Stomach smooth muscle (tissue), 2 donors: ENCODE results near the gene SCARF1.

Experiments used
- H3K27ac ChIP-seq: one replicate; pipeline ENCODE4 v1.7.0; 2013; ENCODE audit warnings: mild to moderate bottlenecking, low read length, inconsistent platforms
- H3K27me3 ChIP-seq, 2 donors: one replicate each; pipeline ENCODE4 v1.7.0; 2013; ENCODE audit warnings: low read length in 2 of 2; ENCODE audit not compliant: insufficient read depth in 2 of 2, control insufficient read depth in 1 of 2
- H3K36me3 ChIP-seq, 2 donors: one replicate each; pipeline ENCODE4 v1.7.0; 2013; ENCODE audit warnings: low read length in 2 of 2; ENCODE audit not compliant: control insufficient read depth in 2 of 2, insufficient read depth in 2 of 2
- H3K4me1 ChIP-seq: one replicate; pipeline ENCODE4 v1.7.0; 2013; ENCODE audit warnings: low read length; ENCODE audit not compliant: control insufficient read depth, insufficient read depth
- H3K4me3 ChIP-seq, 2 donors: one replicate each; pipeline ENCODE4 v1.7.0; 2013; ENCODE audit warnings: low read length in 2 of 2
- H3K9ac ChIP-seq, 2 donors: one replicate each; pipeline ENCODE4 v1.7.0; 2013; ENCODE audit warnings: low read length in 2 of 2, mild to moderate bottlenecking in 1 of 2
- H3K9me3 ChIP-seq, 2 donors: one replicate each; pipeline ENCODE4 v1.7.0; 2013; ENCODE audit warnings: low read length in 2 of 2; ENCODE audit not compliant: control insufficient read depth in 2 of 2
- donor health status: healthy.
- donor health status: Pancreatic carcinoma.

Gene SCARF1

DNA sequence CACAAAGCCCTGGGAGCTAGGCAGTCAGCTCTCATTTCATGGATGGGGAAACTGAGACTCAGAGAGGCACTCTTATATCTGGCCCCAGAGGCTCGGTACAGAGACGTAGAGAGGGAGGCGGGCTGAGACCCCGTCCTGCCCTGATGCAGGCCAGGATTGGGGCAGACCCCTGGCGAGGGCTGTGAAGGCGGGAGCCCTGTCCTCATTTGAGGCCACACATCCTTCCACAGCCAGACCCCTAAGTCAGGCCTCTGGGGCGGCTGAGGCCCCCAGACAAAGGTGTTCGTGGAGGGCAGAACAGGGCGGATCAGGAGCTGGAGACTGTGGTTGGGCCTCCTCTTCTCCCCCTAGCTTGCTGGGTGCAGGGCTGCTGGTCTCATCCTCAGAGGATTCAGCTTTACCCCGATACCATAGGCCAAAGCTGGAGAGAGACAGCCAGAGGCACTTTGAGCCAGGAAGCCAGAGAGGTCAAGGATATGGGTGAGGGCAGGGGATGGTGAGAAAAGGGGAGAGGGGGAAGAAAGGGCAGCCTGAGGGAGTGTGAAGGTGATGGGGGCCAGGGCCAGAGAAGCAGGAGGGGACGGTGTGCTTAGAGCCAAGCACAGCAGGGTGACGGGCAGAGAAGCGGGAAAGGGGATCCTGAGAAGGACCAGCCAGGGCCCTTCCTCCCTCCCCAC, 805 bp upstream of the SCARF1 start:
- H3K36me3 ChIP-seq, result peaks cover 6 to 10% of the 10 kb centered on the region in 2 donors
- H3K27me3 ChIP-seq, result no peaks in the 10 kb centered on the region
- H3K9me3 ChIP-seq, result no peaks in the 10 kb centered on the region
- H3K4me1 ChIP-seq, result peaks cover 45% of the 10 kb centered on the region
- peak overlapping the region in 1 of 2 donors; percentile 22 for H3K4me3 ChIP-seq
- no peak overlapping the region for H3K9ac ChIP-seq
- H3K27ac ChIP-seq, result peak overlapping the region; percentile 18

GRCh38 chr17:1644493-1645206, 882 bp downstream of the SCARF1 start:
- H3K9ac ChIP-seq, result no peak overlapping the region
- no peaks in the 10 kb centered on the region for H3K9me3 ChIP-seq
- H3K4me1 ChIP-seq, result peaks cover 30% of the 10 kb centered on the region
- H3K27ac ChIP-seq, result peak overlapping the region; percentile 11
- no peaks in the 10 kb centered on the region for H3K27me3 ChIP-seq
- H3K4me3 ChIP-seq, result peak overlapping the region in 1 of 2 donors; percentile 70
- peaks cover 0 to 2% of the 10 kb centered on the region in 2 donors for H3K36me3 ChIP-seq

GRCh38 chr17:1643999-1644492, 1.5 kb downstream of the SCARF1 start:
- Histone ChIP-seq H3K9me3 (no peaks in the 10 kb centered on the region), H3K9ac (no peak overlapping the region), H3K27ac (no peak overlapping the region), H3K4me3 (peak overlapping the region; percentile 30 to 70), H3K27me3 (no peaks in the 10 kb centered on the region), H3K36me3 (peaks cover 0 to 2% of the 10 kb centered on the region in 2 donors), H3K4me1 (peaks cover 28% of the 10 kb centered on the region)

DNA sequence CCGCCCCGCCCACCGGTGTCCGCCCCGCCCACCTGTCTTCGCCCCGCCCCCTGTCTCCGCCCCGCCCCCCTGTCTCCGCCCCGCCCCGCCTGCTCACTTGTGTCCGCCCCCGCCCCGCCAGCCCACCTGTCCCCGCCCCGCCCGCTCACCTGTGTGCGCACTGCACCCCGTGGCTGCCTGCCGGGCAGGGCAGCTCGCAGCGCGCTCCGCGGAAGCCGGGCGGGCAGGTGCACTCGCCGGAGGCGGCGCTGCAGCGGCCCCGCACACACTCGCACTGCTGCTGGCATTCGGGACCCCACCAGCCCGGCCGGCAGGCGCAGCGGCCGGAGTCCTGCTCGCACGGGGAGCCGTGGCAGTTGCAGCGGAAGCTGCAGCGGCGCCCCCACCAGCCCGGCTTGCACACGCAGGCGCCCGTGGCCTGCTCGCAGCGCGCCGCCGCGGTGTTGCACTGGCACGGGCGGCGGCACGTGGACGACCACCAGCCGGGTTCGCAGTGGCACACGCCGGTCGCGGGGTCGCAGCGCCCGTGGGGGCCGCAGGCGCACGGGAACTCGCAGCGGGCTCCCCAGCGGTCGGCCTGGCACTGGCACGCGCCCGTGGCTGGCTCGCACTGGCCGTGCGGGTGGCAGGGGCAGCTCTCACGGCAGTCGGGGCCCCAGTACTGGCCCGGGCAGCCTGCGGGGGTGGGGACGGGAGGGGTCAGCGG, 2.1 kb downstream of the SCARF1 start:
- peak overlapping the region; percentile 30 to 70 for H3K4me3 ChIP-seq
- H3K9me3 ChIP-seq, result no peaks in the 10 kb centered on the region
- H3K27ac ChIP-seq, result no peak overlapping the region
- peaks cover 25% of the 10 kb centered on the region for H3K4me1 ChIP-seq
- peaks cover 0 to 2% of the 10 kb centered on the region in 2 donors for H3K36me3 ChIP-seq
- H3K9ac ChIP-seq, result no peak overlapping the region
- no peaks in the 10 kb centered on the region for H3K27me3 ChIP-seq

DNA sequence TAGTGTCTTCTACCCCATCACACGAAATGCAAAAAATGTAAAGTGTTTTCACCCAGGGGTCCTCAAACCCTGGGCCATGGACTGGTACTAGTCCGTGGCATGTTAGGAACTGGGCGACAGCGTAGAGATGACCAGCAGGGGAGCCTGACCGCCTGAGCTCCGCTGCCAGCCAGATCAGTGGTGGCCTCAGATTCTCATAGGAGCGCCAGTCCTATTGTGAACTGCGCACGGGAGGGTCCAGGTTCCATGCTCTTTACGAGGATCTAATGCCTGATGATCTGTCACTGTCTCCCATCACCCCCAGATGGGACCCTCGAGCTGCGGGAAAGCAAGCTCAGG, 4.5 kb downstream of the SCARF1 start:
- no peak overlapping the region for H3K9ac ChIP-seq
- no peak overlapping the region for H3K27ac ChIP-seq
- H3K4me1 ChIP-seq, result peaks cover 9% of the 10 kb centered on the region

DNA sequence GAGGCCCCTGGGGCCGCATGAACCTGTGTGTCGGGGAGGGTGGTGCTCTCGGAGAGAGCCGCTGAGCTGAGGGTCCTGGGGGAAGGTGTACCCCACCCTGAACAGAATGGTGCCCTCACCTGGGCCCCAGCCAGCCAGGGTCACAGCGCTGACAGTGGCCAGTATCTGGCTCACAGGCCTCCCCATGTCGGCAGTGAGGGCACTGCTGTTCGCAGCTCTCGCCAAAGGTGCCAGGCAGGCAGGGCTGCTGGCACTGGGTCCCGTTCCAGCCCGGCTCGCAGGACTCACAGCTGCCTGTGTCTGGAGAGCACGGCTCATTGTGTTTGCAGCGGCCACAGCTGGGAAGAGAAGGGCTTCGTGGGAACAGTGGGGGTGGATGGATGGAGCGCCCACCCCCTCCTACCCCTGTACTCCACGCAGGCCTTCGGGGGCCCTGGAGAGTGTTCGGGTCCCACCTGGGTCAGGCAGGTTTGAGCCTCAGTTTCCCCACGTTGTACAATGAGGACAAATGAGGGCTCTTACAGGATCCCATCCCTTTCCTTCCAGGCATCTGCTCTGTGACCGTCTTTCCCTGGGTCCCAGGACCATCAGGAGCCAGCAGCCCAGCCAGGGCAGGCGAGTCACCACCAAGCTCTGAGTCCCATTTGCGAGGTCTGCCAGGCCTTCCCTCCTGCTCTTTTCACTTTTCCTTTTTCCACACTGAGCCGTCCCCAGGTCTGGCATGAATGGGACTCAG, 5.0 kb downstream of the SCARF1 start:
- Histone ChIP-seq H3K27me3 (no peaks in the 10 kb centered on the region), H3K4me1 (peaks cover 9% of the 10 kb centered on the region), H3K27ac (no peak overlapping the region), H3K36me3 (peaks cover 0 to 3% of the 10 kb centered on the region in 2 donors), H3K9me3 (no peaks in the 10 kb centered on the region), H3K4me3 (no peak overlapping the region), H3K9ac (no peak overlapping the region)

More for the DNA sequence above, 4.5 kb downstream of the SCARF1 start:
- Histone ChIP-seq H3K27me3 (no peaks in the 10 kb centered on the region), H3K9me3 (no peaks in the 10 kb centered on the region), H3K4me3 (no peak overlapping the region), H3K36me3 (peaks cover 0 to 3% of the 10 kb centered on the region in 2 donors)

- no peak overlapping the region for H3K9ac ChIP-seq
- no peak overlapping the region for H3K4me3 ChIP-seq
- no peaks in the 10 kb centered on the region for H3K27me3 ChIP-seq
- no peak overlapping the region for H3K27ac ChIP-seq
- no peaks in the 10 kb centered on the region for H3K9me3 ChIP-seq
- peaks cover 9% of the 10 kb centered on the region for H3K4me1 ChIP-seq
- H3K36me3 ChIP-seq, result peaks cover 0 to 3% of the 10 kb centered on the region in 2 donors
Observed at GRCh38 chr17:1639549-1640180, 5.9 kb downstream of the SCARF1 start.

- peaks cover 5% of the 10 kb centered on the region for H3K4me1 ChIP-seq
- H3K36me3 ChIP-seq, result peaks cover 0 to 3% of the 10 kb centered on the region in 2 donors
- H3K27me3 ChIP-seq, result no peaks in the 10 kb centered on the region
- no peaks in the 10 kb centered on the region for H3K9me3 ChIP-seq
- no peak overlapping the region for H3K27ac ChIP-seq
- no peak overlapping the region for H3K9ac ChIP-seq
- no peak overlapping the region for H3K4me3 ChIP-seq
Observed at GRCh38 chr17:1638624-1639300, 6.8 kb downstream of the SCARF1 start.

DNA sequence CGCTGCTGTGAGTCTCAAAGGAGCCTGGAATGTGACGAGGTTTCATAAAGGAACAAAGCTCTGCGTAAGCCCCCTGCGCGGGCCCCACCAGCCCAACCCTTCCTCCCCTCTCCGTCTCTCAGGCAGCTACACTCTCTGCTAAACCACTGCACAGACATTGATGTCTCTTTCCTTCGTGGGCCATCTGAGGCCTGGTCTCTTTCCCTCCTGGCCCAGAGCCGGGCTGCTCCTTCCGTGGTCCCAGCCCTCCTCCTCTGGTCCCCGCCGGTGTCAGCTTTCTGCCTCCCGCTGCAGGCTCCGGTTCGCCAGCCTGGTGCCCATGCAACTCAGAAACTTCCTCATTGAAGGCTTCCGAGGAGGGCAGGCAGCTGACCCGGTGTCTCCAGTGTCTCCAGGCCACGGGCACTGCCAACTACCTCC, 7.4 kb downstream of the SCARF1 start:
- H3K36me3 ChIP-seq, result peaks cover 0 to 3% of the 10 kb centered on the region in 2 donors
- H3K4me1 ChIP-seq, result no peaks in the 10 kb centered on the region
- no peak overlapping the region for H3K9ac ChIP-seq
- no peak overlapping the region for H3K4me3 ChIP-seq
- no peaks in the 10 kb centered on the region for H3K27me3 ChIP-seq
- no peaks in the 10 kb centered on the region for H3K9me3 ChIP-seq
- no peak overlapping the region for H3K27ac ChIP-seq
